ENCODE measurements around the gene SPO11. TPM values are rescaled to one million over a fixed set of nuclear protein-coding genes. Genes with fewer than 3 reads are reported as not detected.

The SPO11 gene
- total and polyA plus RNA-seq, 2 of the 13 experiments (the other 11 are each of a cell fraction or from before 2014, with no cell fraction given) = not detected

DNA sequence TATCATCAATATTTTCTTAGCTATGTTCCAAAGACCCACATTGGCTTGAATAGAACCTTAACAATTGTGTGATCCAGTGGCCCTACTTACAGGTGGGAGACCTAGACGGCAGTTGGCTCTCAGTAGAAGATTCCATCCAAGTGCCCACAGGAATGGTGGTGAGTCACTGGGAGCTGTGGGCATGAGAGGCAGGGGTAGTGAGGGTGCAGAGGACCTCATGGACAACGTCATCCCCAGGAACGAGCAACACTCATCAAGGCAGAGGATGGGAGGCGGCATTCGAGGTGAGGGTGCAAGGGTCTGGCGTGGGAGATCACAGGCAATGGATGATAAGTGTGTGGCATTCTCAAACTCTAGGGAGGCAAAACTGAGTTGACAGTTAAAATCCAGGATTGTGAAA lies 17.5 kb upstream of the SPO11 start:
- WGBS (ENCODE audit: low lambda C conversion rate) = 3% methylated on average over 6 of the region's 6 CpGs
- FAIRE-seq = no peak
- no peak overlapping the region for H3K27ac ChIP-seq (ENCODE audit: extremely low read length, insufficient read depth, low read length)
- no peak overlapping the region for H3K9ac ChIP-seq (ENCODE audit: insufficient read depth, low read depth, low read length)
- peaks cover 5 to 49% of the 10 kb centered on the region in 2 experiments; a peak in 4 of 5 replicates for H3K27me3 ChIP-seq (ENCODE audit: control insufficient read depth in 1 of 2, insufficient read depth in 2 of 2, low read length in 2 of 2)
- H3K4me3 ChIP-seq (replicated peaks in 1 of 3; ENCODE audit: insufficient read depth in 1 of 3, low read depth in 2 of 3, low read length in 3 of 3) = no peak overlapping the region
- in situ Hi-C loops (cut with HindIII; ENCODE audit: extremely low pct_ligation_motif_present, low pct_unique_long_range_greater_than_20kb) (no loop called here), intact Hi-C loops (cut with micrococcal nuclease; ENCODE audit: unreplicated experiment) (no loop called here)
- no peaks in the 10 kb centered on the region for H4K20me1 ChIP-seq (ENCODE audit: insufficient read depth, low read length)
- no peaks in the 10 kb centered on the region for H3K9me3 ChIP-seq (ENCODE audit: low read length)
- POLR2A ChIA-PET = no interaction called here
- no peaks in the 10 kb centered on the region for H3K79me2 ChIP-seq (ENCODE audit: insufficient read depth, low read length)
- H3K4me2 ChIP-seq (ENCODE audit: low read depth, low read length) = no peak overlapping the region
- no peak for ATAC-seq
- no TSS peak for BruUV-seq (replicated peaks)
- DNase-seq (ENCODE audit: low spot score) = no peak
- H3K4me1 ChIP-seq (ENCODE audit: insufficient read depth, low read length) = no peaks in the 10 kb centered on the region
- CTCF ChIA-PET (ENCODE audit: low intra/inter-chr PET ratio, low total read pairs) = interaction anchor here (1.2 kb wide), 1 partner anchor 20 kb away, joined by 3 read pairs; no protein-coding TSS in a partner anchor
- H3K36me3 ChIP-seq (replicated peaks in 1 of 2; ENCODE audit: control insufficient read depth in 1 of 2, insufficient read depth in 2 of 2, low read length in 2 of 2) = no peaks in the 10 kb centered on the region
- no peak overlapping the region for H2AFZ ChIP-seq (ENCODE audit: low read length)
- TF ChIP-seq ZNF468 (CRISPR knock-in tag; IDR thresholded peaks at IDR 0.05) (no peak), CREB1 (IDR thresholded peaks at IDR 0.05) (0 out of 2 replicates have a peak, but pooled peaks have one; percentile 52), CREB1 (CRISPR knock-in tag; IDR thresholded peaks at IDR 0.05) (no peak)

DNA sequence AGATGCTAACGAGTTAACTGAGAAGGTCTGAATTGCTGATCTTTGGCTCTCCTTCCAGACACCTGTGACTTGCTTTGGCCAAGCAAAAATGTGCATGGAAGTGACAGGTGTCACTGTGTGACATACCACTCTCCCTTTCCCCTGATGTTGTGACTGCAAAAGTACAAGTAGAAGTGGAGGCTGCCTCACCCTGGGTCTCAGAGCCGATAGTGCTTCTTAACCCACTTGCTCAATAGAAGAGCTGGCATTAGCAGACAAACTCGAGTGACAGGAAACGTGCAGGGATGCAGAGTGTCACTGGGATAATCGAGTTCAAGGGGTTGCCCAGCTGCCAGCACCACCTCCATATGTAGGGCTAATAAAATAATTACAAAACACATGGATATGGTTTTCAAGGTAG lies 16.4 kb upstream of the SPO11 start:
- Histone ChIP-seq H3K4me2 (ENCODE audit: low read depth, low read length) (no peak overlapping the region), H3K27ac (ENCODE audit: extremely low read length, insufficient read depth, low read length) (no peak overlapping the region), H3K9me3 (ENCODE audit: low read length) (no peaks in the 10 kb centered on the region), H2AFZ (ENCODE audit: low read length) (no peak overlapping the region), H3K9ac (ENCODE audit: insufficient read depth, low read depth, low read length) (no peak overlapping the region), H3K79me2 (ENCODE audit: insufficient read depth, low read length) (no peaks in the 10 kb centered on the region), H3K36me3 (replicated peaks in 1 of 2; ENCODE audit: control insufficient read depth in 1 of 2, insufficient read depth in 2 of 2, low read length in 2 of 2) (no peaks in the 10 kb centered on the region), H4K20me1 (ENCODE audit: insufficient read depth, low read length) (no peaks in the 10 kb centered on the region), H3K4me1 (ENCODE audit: insufficient read depth, low read length) (no peaks in the 10 kb centered on the region), H3K27me3 (ENCODE audit: control insufficient read depth in 1 of 2, insufficient read depth in 2 of 2, low read length in 2 of 2) (peaks cover 5 to 49% of the 10 kb centered on the region in 2 experiments; a peak in 4 of 5 replicates), H3K4me3 (replicated peaks in 1 of 3; ENCODE audit: insufficient read depth in 1 of 3, low read depth in 2 of 3, low read length in 3 of 3) (no peak overlapping the region)
- no peak for FAIRE-seq
- POLR2A ChIA-PET = no interaction called here
- no peak for ATAC-seq
- no TSS peak for BruUV-seq (replicated peaks)
- 1% methylated on average over 5 of the region's 5 CpGs for WGBS (ENCODE audit: low lambda C conversion rate)
- CTCF ChIA-PET (ENCODE audit: low intra/inter-chr PET ratio, low total read pairs) = no interaction called here
- no peak for DNase-seq (ENCODE audit: low spot score)
- intact Hi-C loops (cut with micrococcal nuclease; ENCODE audit: unreplicated experiment) = no loop called here
- in situ Hi-C loops (cut with HindIII; ENCODE audit: extremely low pct_ligation_motif_present, low pct_unique_long_range_greater_than_20kb) = no loop called here
- TF ChIP-seq ZNF44 (CRISPR knock-in tag; IDR thresholded peaks at IDR 0.05) (no peak), EP300 (IDR thresholded peaks at IDR 0.05; ENCODE audit: low read depth in 2 of 2, low read length in 2 of 2) (no peak), EP300 (CRISPR knock-in tag; IDR thresholded peaks at IDR 0.05; ENCODE audit: borderline replicate concordance) (no peak), ZNF251 (CRISPR knock-in tag; IDR thresholded peaks at IDR 0.05) (no peak), KDM6A (CRISPR knock-in tag; IDR thresholded peaks at IDR 0.05; ENCODE audit: low read depth) (no peak), DNMT1 (CRISPR knock-in tag; IDR thresholded peaks at IDR 0.05) (no peak), ZFP36L2 (CRISPR knock-in tag; IDR thresholded peaks at IDR 0.05) (no peak), ZNF354B (CRISPR knock-in tag; IDR thresholded peaks at IDR 0.05) (no peak), ZNF572 (CRISPR knock-in tag; IDR thresholded peaks at IDR 0.05) (no peak), TP53 (CRISPR knock-in tag; conservative IDR thresholded peaks at IDR 0.05) (no peak), ZBTB7A (CRISPR knock-in tag; IDR thresholded peaks at IDR 0.05) (no peak), CHD4 (IDR thresholded peaks at IDR 0.05; ENCODE audit: borderline replicate concordance, low read length) (no peak), NCOA2 (CRISPR knock-in tag; IDR thresholded peaks at IDR 0.05) (no peak), ZNF781 (CRISPR knock-in tag; IDR thresholded peaks at IDR 0.05; ENCODE audit: borderline replicate concordance, not compliant biosample characterization) (no peak), PLRG1 (conservative IDR thresholded peaks at IDR 0.05) (no peak), ZFP82 (CRISPR knock-in tag; IDR thresholded peaks at IDR 0.05; ENCODE audit: borderline replicate concordance) (no peak)
- TF ChIP-seq, protein P1, sequence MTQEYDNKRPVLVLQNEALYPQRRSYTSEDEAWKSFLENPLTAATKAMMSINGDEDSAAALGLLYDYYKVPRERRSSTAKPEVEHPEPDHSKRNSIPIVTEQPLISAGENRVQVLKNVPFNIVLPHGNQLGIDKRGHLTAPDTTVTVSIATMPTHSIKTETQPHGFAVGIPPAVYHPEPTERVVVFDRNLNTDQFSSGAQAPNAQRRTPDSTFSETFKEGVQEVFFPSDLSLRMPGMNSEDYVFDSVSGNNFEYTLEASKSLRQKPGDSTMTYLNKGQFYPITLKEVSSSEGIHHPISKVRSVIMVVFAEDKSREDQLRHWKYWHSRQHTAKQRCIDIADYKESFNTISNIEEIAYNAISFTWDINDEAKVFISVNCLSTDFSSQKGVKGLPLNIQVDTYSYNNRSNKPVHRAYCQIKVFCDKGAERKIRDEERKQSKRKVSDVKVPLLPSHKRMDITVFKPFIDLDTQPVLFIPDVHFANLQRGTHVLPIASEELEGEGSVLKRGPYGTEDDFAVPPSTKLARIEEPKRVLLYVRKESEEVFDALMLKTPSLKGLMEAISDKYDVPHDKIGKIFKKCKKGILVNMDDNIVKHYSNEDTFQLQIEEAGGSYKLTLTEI (CRISPR knock-in tag; conservative IDR thresholded peaks at IDR 0.05) = no peak
